HEK293 (cell line): ENCODE data around the gene CX3CL1.

Source experiments
- GFI1B ChIP-seq: fragments of 450-650 bp; formaldehyde crosslinking; IDR thresholded peaks from 2 replicates; pipeline ENCODE4 v1.5.1; 2016; ENCODE audit warnings: missing biosample characterization, missing genetic modification characterization
- ZNF10 ChIP-seq: fragments of 450-650 bp; formaldehyde crosslinking; IDR thresholded peaks from 2 replicates; pipeline ENCODE4 v1.5.1; 2017; ENCODE audit warnings: missing biosample characterization, missing genetic modification characterization
- ZNF169 ChIP-seq: fragments of 450-650 bp; formaldehyde crosslinking; IDR thresholded peaks from 2 replicates; pipeline ENCODE4 v1.5.1; 2016; ENCODE audit warnings: missing biosample characterization, missing genetic modification characterization
- ZNF248 ChIP-seq: fragments of 450-650 bp; formaldehyde crosslinking; IDR thresholded peaks from 2 replicates; pipeline ENCODE4 v1.5.1; 2017; ENCODE audit warnings: missing biosample characterization, missing genetic modification characterization
- ZNF426 ChIP-seq: fragments of 450-650 bp; formaldehyde crosslinking; IDR thresholded peaks from 2 replicates; pipeline ENCODE4 v1.5.1; 2017; ENCODE audit warnings: missing biosample characterization, missing genetic modification characterization, mild to moderate bottlenecking, inconsistent platforms, moderate library complexity
- ZNF530 ChIP-seq: fragments of 450-650 bp; formaldehyde crosslinking; IDR thresholded peaks from 2 replicates; pipeline ENCODE4 v1.5.1; 2016; ENCODE audit warnings: low read depth, missing biosample characterization, missing genetic modification characterization
- ZNF558 ChIP-seq: fragments of 450-650 bp; formaldehyde crosslinking; IDR thresholded peaks from 2 replicates; pipeline ENCODE4 v1.5.1; 2016; ENCODE audit warnings: missing biosample characterization, missing genetic modification characterization
- TF ChIP-seq, protein P1 (sequence below): fragments of 450-650 bp; formaldehyde crosslinking; IDR thresholded peaks from 2 replicates; pipeline ENCODE4 v1.5.1; 2017; ENCODE audit warnings: missing biosample characterization, missing genetic modification characterization
- TF ChIP-seq, protein P2 (sequence below): fragments of 450-650 bp; formaldehyde crosslinking; IDR thresholded peaks from 2 replicates; pipeline ENCODE4 v1.5.1; 2016; ENCODE audit warnings: missing biosample characterization, missing genetic modification characterization, low read depth
- TF ChIP-seq, protein P3 (sequence below): fragments of 450-650 bp; formaldehyde crosslinking; IDR thresholded peaks from 2 replicates; pipeline ENCODE4 v1.5.1; 2016; ENCODE audit warnings: missing biosample characterization, missing genetic modification characterization
- TF ChIP-seq, protein P4 (sequence below): fragments of 450-650 bp; formaldehyde crosslinking; IDR thresholded peaks from 2 replicates; pipeline ENCODE4 v1.5.1; 2016; ENCODE audit warnings: missing biosample characterization, missing genetic modification characterization, low read depth

DNA sequence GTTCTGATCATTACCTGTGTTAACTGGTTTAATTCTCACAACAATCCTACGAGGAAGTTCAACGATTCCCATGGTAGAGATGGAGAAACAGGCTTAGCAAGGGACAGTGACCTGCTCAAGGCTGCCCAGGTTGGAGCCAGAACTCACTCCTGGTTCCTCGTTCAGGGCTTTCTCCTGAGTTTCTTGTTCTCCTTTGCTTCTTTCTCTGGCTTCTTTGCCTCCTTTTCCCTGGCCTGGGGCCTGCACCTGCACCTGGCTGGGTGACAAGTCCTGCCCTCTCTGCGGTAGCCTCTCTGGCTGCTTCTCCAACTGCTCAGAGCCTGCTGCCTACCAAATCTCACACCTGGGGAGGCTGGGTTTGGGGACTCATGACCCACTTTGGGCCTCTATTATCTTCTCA is 10.9 kb upstream of the CX3CL1 start:
- TF ChIP-seq ZNF558 (tag by site-specific recombination) (no peak), GFI1B (tag by site-specific recombination) (no peak), ZNF426 (tag by site-specific recombination) (no peak), ZNF10 (tag by site-specific recombination) (no peak), ZNF169 (no peak), ZNF248 (tag by site-specific recombination) (no peak), ZNF530 (tag by site-specific recombination) (no peak)
- TF ChIP-seq, protein P1, sequence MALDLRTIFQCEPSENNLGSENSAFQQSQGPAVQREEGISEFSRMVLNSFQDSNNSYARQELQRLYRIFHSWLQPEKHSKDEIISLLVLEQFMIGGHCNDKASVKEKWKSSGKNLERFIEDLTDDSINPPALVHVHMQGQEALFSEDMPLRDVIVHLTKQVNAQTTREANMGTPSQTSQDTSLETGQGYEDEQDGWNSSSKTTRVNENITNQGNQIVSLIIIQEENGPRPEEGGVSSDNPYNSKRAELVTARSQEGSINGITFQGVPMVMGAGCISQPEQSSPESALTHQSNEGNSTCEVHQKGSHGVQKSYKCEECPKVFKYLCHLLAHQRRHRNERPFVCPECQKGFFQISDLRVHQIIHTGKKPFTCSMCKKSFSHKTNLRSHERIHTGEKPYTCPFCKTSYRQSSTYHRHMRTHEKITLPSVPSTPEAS: no peak
- TF ChIP-seq, protein P2, sequence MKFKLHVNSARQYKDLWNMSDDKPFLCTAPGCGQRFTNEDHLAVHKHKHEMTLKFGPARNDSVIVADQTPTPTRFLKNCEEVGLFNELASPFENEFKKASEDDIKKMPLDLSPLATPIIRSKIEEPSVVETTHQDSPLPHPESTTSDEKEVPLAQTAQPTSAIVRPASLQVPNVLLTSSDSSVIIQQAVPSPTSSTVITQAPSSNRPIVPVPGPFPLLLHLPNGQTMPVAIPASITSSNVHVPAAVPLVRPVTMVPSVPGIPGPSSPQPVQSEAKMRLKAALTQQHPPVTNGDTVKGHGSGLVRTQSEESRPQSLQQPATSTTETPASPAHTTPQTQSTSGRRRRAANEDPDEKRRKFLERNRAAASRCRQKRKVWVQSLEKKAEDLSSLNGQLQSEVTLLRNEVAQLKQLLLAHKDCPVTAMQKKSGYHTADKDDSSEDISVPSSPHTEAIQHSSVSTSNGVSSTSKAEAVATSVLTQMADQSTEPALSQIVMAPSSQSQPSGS: no peak
- TF ChIP-seq, protein P3, sequence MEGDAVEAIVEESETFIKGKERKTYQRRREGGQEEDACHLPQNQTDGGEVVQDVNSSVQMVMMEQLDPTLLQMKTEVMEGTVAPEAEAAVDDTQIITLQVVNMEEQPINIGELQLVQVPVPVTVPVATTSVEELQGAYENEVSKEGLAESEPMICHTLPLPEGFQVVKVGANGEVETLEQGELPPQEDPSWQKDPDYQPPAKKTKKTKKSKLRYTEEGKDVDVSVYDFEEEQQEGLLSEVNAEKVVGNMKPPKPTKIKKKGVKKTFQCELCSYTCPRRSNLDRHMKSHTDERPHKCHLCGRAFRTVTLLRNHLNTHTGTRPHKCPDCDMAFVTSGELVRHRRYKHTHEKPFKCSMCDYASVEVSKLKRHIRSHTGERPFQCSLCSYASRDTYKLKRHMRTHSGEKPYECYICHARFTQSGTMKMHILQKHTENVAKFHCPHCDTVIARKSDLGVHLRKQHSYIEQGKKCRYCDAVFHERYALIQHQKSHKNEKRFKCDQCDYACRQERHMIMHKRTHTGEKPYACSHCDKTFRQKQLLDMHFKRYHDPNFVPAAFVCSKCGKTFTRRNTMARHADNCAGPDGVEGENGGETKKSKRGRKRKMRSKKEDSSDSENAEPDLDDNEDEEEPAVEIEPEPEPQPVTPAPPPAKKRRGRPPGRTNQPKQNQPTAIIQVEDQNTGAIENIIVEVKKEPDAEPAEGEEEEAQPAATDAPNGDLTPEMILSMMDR (tag by site-specific recombination): no peak
- TF ChIP-seq, protein P4, sequence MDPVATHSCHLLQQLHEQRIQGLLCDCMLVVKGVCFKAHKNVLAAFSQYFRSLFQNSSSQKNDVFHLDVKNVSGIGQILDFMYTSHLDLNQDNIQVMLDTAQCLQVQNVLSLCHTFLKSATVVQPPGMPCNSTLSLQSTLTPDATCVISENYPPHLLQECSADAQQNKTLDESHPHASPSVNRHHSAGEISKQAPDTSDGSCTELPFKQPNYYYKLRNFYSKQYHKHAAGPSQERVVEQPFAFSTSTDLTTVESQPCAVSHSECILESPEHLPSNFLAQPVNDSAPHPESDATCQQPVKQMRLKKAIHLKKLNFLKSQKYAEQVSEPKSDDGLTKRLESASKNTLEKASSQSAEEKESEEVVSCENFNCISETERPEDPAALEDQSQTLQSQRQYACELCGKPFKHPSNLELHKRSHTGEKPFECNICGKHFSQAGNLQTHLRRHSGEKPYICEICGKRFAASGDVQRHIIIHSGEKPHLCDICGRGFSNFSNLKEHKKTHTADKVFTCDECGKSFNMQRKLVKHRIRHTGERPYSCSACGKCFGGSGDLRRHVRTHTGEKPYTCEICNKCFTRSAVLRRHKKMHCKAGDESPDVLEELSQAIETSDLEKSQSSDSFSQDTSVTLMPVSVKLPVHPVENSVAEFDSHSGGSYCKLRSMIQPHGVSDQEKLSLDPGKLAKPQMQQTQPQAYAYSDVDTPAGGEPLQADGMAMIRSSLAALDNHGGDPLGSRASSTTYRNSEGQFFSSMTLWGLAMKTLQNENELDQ (tag by site-specific recombination): no peak
